Islet of Langerhans (tissue), 1 donor: ENCODE data around the gene DSP.

Experiments used
- FAIRE-seq: peaks from one replicate; lab custom pipeline; 2011; peaks lifted over from hg19 to GRCh38; lab: Jason Lieb, UNC

Gene DSP, protein sequence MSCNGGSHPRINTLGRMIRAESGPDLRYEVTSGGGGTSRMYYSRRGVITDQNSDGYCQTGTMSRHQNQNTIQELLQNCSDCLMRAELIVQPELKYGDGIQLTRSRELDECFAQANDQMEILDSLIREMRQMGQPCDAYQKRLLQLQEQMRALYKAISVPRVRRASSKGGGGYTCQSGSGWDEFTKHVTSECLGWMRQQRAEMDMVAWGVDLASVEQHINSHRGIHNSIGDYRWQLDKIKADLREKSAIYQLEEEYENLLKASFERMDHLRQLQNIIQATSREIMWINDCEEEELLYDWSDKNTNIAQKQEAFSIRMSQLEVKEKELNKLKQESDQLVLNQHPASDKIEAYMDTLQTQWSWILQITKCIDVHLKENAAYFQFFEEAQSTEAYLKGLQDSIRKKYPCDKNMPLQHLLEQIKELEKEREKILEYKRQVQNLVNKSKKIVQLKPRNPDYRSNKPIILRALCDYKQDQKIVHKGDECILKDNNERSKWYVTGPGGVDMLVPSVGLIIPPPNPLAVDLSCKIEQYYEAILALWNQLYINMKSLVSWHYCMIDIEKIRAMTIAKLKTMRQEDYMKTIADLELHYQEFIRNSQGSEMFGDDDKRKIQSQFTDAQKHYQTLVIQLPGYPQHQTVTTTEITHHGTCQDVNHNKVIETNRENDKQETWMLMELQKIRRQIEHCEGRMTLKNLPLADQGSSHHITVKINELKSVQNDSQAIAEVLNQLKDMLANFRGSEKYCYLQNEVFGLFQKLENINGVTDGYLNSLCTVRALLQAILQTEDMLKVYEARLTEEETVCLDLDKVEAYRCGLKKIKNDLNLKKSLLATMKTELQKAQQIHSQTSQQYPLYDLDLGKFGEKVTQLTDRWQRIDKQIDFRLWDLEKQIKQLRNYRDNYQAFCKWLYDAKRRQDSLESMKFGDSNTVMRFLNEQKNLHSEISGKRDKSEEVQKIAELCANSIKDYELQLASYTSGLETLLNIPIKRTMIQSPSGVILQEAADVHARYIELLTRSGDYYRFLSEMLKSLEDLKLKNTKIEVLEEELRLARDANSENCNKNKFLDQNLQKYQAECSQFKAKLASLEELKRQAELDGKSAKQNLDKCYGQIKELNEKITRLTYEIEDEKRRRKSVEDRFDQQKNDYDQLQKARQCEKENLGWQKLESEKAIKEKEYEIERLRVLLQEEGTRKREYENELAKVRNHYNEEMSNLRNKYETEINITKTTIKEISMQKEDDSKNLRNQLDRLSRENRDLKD (N-terminal part only)

GRCh38 chr6:7541175-7542064, at the start of gene DSP:
Gene DSP (plus strand): TSS chr6:7541671. CDS start chr6:7541916, 245 bp downstream.
- no peak for FAIRE-seq

GRCh38 chr6:7493866-7494265, 47.6 kb upstream of the DSP start:
- no peak for FAIRE-seq

GRCh38 chr6:7494638-7495037, 46.8 kb upstream of the DSP start:
- FAIRE-seq, result no peak

- no peak for FAIRE-seq
Observed at GRCh38 chr6:7496266-7496875, 45.1 kb upstream of the DSP start.

- FAIRE-seq, result no peak
Observed at GRCh38 chr6:7500752-7501282, 40.7 kb upstream of the DSP start.

GRCh38 chr6:7502743-7503142, 38.7 kb upstream of the DSP start:
- no peak for FAIRE-seq

DNA sequence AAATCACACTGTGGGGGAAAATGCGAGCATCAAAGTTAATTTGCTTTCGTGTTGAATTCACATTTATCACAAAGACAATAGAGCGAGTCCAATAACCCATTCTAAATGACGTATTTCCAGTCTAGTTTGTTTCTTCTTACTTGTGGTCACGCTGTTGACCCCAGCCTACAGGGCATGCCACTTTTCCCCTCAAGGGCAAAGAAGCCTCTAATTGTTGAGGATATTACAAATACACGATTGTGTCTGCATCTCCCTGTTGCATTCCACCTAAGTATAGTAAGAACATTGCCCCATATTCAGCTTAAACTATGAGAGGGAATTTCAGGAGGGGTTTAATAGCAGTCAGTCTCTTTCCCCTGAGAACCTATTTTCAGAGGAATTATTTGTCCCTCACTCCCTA, 37.4 kb upstream of the DSP start:
- no peak for FAIRE-seq

GRCh38 chr6:7505189-7505699, 36.2 kb upstream of the DSP start:
- FAIRE-seq, result no peak

GRCh38 chr6:7507600-7507999, 33.9 kb upstream of the DSP start:
- no peak for FAIRE-seq

GRCh38 chr6:7512320-7512719, 29.2 kb upstream of the DSP start:
- peak; percentile 43 for FAIRE-seq

DNA sequence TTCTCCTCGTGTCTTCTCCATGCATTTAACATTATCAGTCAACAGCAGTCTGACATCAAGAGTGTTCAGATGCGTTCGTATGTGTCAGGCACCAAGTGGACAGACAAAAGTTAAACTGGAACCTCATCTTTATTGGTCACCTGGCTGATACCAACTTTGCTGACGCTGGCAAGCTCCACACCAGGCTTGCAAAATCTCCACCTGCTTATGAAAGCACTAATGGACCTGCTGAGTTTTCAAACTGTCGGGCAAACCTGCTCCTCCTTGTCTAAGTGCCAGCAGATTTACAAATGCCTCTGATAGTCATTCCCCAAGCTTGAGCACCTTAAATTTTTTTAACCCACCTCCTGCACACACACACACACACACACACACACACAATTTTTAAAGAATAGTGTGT, 27.9 kb upstream of the DSP start:
- FAIRE-seq, result peak; percentile 78

GRCh38 chr6:7515363-7515762, 26.1 kb upstream of the DSP start:
- no peak for FAIRE-seq

- FAIRE-seq, result no peak
Observed at GRCh38 chr6:7518877-7519276, 22.6 kb upstream of the DSP start.

- no peak for FAIRE-seq
Observed at GRCh38 chr6:7522873-7523272, 18.6 kb upstream of the DSP start.

- FAIRE-seq, result no peak
Observed at GRCh38 chr6:7523922-7524321, 17.5 kb upstream of the DSP start.

GRCh38 chr6:7526755-7527154, 14.7 kb upstream of the DSP start:
- FAIRE-seq, result no peak

- no peak for FAIRE-seq
Observed at GRCh38 chr6:7528565-7528964, 12.9 kb upstream of the DSP start.

DNA sequence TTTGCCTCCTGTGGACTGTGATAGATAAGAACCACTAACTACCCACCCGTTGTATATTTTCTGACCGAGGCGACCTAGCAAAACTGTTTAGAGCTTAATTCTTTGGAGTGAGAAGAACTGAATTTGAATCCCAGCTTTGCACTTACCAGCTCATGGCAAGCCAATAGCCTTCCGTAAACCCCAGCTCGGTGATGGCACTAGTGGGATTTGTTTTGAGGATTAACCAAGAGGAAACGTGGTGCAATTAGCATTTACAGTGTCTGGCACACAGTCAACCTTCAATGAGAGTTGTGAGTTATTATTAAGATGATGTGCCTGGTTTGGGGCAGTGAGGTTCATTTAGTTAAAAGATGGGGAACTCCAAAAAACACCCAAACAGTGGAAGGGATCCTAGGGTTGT, 12.3 kb upstream of the DSP start:
- FAIRE-seq, result no peak

DNA sequence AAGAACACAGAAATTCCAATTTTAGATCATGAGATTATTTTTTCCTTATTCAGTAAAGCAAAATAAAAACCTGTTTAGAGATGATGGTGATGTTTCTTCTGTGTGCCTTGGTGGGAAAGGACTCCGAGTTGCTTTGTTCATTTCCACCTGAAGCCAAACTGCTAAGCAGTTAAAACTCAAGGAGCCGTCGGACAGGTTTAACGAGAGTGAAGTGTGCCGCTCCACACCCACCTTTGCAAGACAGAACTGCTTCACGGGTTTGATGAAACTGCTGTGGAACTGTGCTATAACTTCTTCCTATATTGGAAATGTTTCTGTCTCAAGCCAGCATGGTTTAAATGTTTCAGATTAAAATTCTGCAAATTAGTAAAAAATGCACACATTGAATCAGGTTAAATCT, 9.2 kb upstream of the DSP start:
- no peak for FAIRE-seq

- FAIRE-seq, result no peak
Observed at GRCh38 chr6:7532821-7533220, 8.7 kb upstream of the DSP start.

DNA sequence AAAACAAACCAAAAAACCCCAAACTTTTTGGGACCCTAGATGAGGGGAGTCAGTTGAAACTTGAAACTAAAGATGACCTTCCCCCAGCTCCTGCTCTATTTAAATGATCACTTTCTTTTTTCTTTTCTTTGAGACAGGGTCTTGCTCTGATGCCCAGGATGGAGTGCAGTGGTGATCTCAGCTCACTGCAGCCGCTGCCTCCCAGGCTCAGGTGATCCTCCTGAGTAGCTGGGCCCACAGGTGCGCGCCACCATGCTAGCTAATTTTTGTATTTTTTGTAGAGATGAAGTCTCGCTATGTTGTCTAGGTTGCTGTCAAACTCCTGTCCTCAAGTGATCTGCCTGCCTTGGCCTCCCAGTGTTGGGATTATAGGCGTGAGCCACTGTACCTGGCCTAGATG, 7.3 kb upstream of the DSP start:
- no peak for FAIRE-seq
